Endodermal cell (in vitro differentiated cells): ENCODE data around the gene KAZN. TPM values are rescaled to one million over a fixed set of nuclear protein-coding genes. Genes with fewer than 3 reads are reported as not detected.

ENCODE experiments used
- DNase-seq: peaks from one replicate; pipeline ENCODE4 v3.0.0-alpha.2; 2017
- H3K27ac ChIP-seq: 2 replicates; pipeline ENCODE4 v1.5.1; 2013; ENCODE audit warnings: mild to moderate bottlenecking, low read depth, low read length, moderate library complexity
- H3K27me3 ChIP-seq: 2 replicates; pipeline ENCODE4 v1.6.1; 2013; ENCODE audit warnings: mild to moderate bottlenecking, low read length, moderate library complexity; ENCODE audit not compliant: insufficient read depth, control insufficient read depth, poor library complexity, severe bottlenecking
- H3K36me3 ChIP-seq: 2 replicates; pipeline ENCODE4 v1.7.0; 2013; ENCODE audit warnings: mild to moderate bottlenecking, low read length, moderate library complexity; ENCODE audit not compliant: control insufficient read depth, insufficient read depth
- H3K4me1 ChIP-seq: one replicate; pipeline ENCODE4 v1.7.0; 2013; ENCODE audit warnings: low read length; ENCODE audit not compliant: control insufficient read depth, insufficient read depth
- H3K4me3 ChIP-seq: 2 replicates; pipeline ENCODE4 v1.5.1; 2013; ENCODE audit warnings: mild to moderate bottlenecking, low read length, moderate library complexity
- H3K9ac ChIP-seq: 2 replicates; pipeline ENCODE4 v1.6.1; 2013; ENCODE audit warnings: mild to moderate bottlenecking, low read length, moderate library complexity; ENCODE audit not compliant: poor library complexity, severe bottlenecking; ENCODE audit errors: extremely low read depth
- H3K9me3 ChIP-seq: 2 replicates; pipeline ENCODE4 v1.6.1; 2013; ENCODE audit warnings: mild to moderate bottlenecking, low read length, moderate library complexity; ENCODE audit not compliant: control insufficient read depth
- H3K27ac Mint-ChIP-seq: 2 replicates; pipeline ENCODE4 v1.8.0; 2020; ENCODE audit warnings: mixed read lengths
- H3K27me3 Mint-ChIP-seq: 2 replicates; pipeline ENCODE4 v1.8.0; 2021; ENCODE audit warnings: mild to moderate bottlenecking, mixed read lengths; ENCODE audit not compliant: insufficient read depth
- H3K36me3 Mint-ChIP-seq: 2 replicates; pipeline ENCODE4 v1.8.0; 2020; ENCODE audit warnings: low read depth, mixed read lengths
- H3K4me1 Mint-ChIP-seq: 2 replicates; pipeline ENCODE4 v1.8.0; 2020; ENCODE audit warnings: mixed read lengths
- H3K4me3 Mint-ChIP-seq: 2 replicates; pipeline ENCODE4 v1.8.0; 2020; ENCODE audit warnings: mild to moderate bottlenecking, moderate library complexity, mixed read lengths
- H3K9me3 Mint-ChIP-seq: 2 replicates; pipeline ENCODE4 v1.8.0; 2020; ENCODE audit warnings: mild to moderate bottlenecking, mixed read lengths
- CTCF ChIP-seq: fragments of 200-600 bp; sonication (generic); conservative IDR thresholded peaks from 2 replicates; pipeline ENCODE4 v1.5.0; 2021; ENCODE audit warnings: antibody characterized with exemption, mild to moderate bottlenecking
- WGBS, 2 experiments: methylation state at CpG; one replicate each; pipeline versions ENCODE4 v1.1.5 to v1.1.7; 2013; ENCODE audit warnings: missing lambda C conversion rate in 2 of 2, mixed read lengths in 1 of 2; ENCODE audit not compliant: insufficient coverage in 1 of 2, insufficient read length in 1 of 2; 5-methylcytosine and 5-hydroxymethylcytosine counted together
- total RNA-seq, 2 donors: library from RNA; stranded (reverse); fragmentation: NEBNext Ultra II Directional in 1 of 2; extraction: Animal tissue kit (Norgen Biotek cat#: 25700) in 1 of 2; gene quantifications; 2 replicates in 1 of 2; 3 replicates in 1 of 2; pipeline ENCODE4 v1.2.1, GENCODE V29; 2021

The KAZN gene
- total RNA-seq, 2 donors from 2014 or later: 12.4 to 13.9 TPM

DNA sequence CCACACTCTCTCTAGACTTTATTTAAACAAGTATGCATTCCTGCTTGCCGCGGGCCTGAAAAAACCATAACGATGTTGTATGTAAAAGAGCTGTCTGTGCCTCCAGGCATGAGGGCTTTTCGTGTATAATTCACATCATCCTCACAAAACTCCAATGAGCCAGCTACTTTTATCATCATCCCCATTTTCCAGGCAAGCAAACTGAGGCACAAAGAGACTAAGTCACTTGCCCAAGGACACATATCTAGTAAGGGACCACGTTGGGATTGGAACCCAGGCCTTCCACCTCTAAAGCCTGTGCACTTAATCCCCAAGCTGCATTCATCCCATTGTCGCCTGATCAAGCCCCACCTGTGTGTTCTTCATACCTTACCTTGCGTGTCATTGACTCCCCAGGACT lies 226.9 kb downstream of the KAZN start:
- Histone ChIP-seq H3K4me3 (no peak overlapping the region), H3K9ac (no peak overlapping the region), H3K9me3 (no peaks in the 10 kb centered on the region), H3K4me1 (no peaks in the 10 kb centered on the region), H3K27ac (no peak overlapping the region), H3K27me3 (no peaks in the 10 kb centered on the region), H3K36me3 (no peaks in the 10 kb centered on the region)
- Mint-ChIP-seq H3K4me1 (peaks cover 10% of the 10 kb centered on the region), H3K36me3 (no peaks in the 10 kb centered on the region), H3K9me3 (peaks cover 3% of the 10 kb centered on the region), H3K27ac (no peak overlapping the region), H3K4me3 (no peak overlapping the region), H3K27me3 (no peaks in the 10 kb centered on the region)
- 95 to 96% methylated on average over 2 to 7 of the region's 7 CpGs for WGBS, 2 experiments
- no peak for TF ChIP-seq CTCF
- DNase-seq: no peak

- WGBS, 2 experiments: 87 to 89% methylated on average over 11 to 13 of the region's 13 CpGs
- no peaks in the 10 kb centered on the region for H3K9me3 ChIP-seq
- Mint-ChIP-seq H3K4me1 (peaks cover 10% of the 10 kb centered on the region), H3K27me3 (no peaks in the 10 kb centered on the region), H3K27ac (no peak overlapping the region), H3K4me3 (no peak overlapping the region), H3K9me3 (peaks cover 3% of the 10 kb centered on the region), H3K36me3 (no peaks in the 10 kb centered on the region)
- no peak for TF ChIP-seq CTCF
- no peak overlapping the region for H3K27ac ChIP-seq
- H3K27me3 ChIP-seq: no peaks in the 10 kb centered on the region
- DNase-seq: no peak
- no peak overlapping the region for H3K9ac ChIP-seq
- no peaks in the 10 kb centered on the region for H3K36me3 ChIP-seq
- H3K4me3 ChIP-seq: no peak overlapping the region
- no peaks in the 10 kb centered on the region for H3K4me1 ChIP-seq
These were observed 227.7 kb downstream of the KAZN start for GRCh38 chr1:14826172-14826636.

- Mint-ChIP-seq H3K27me3 (no peaks in the 10 kb centered on the region), H3K4me1 (peaks cover 7% of the 10 kb centered on the region), H3K27ac (no peak overlapping the region), H3K9me3 (peaks cover 3% of the 10 kb centered on the region), H3K4me3 (no peak overlapping the region), H3K36me3 (no peaks in the 10 kb centered on the region)
- Histone ChIP-seq H3K27ac (no peak overlapping the region), H3K9me3 (no peaks in the 10 kb centered on the region), H3K4me3 (no peak overlapping the region), H3K27me3 (no peaks in the 10 kb centered on the region), H3K4me1 (no peaks in the 10 kb centered on the region), H3K36me3 (no peaks in the 10 kb centered on the region), H3K9ac (no peak overlapping the region)
- DNase-seq: no peak
- TF ChIP-seq CTCF: no peak
- 93 to 97% methylated on average over 7 to 11 of the region's 11 CpGs for WGBS, 2 experiments
These were observed 228.3 kb downstream of the KAZN start for GRCh38 chr1:14826731-14827326.
